H1 (cell line): ENCODE results near the gene MDM1. TPM values are rescaled to one million over a fixed set of nuclear protein-coding genes. Genes with fewer than 3 reads are reported as not detected.

Experiments
- CTCF ChIA-PET: fragments of 300-600 bp; sonication (Branson Sonifier 250); formaldehyde crosslinking; loops from one replicate; lab custom pipeline; 2021; ENCODE audit not compliant: partially characterized antibody; lab: Charles Lee
- POLR2A ChIA-PET: fragments of 300-600 bp; sonication (Branson Sonifier 250); formaldehyde crosslinking; loops from one replicate; lab custom pipeline; 2021; ENCODE audit warnings: inconsistent platforms; ENCODE audit not compliant: partially characterized antibody; lab: Charles Lee
- DNase-seq, 2 experiments: peaks; one replicate each; pipeline versions ENCODE4 v3.0.0 to v3.0.0-alpha.2; 2010 to 2022; ENCODE audit warnings: low spot score in 2 of 2, low read depth in 1 of 2, mixed read lengths in 1 of 2
- FAIRE-seq: peaks from 2 replicates; lab custom pipeline; 2011; peaks lifted over from hg19 to GRCh38; lab: Jason Lieb, UNC
- H2AFZ ChIP-seq: 2 replicates; pipeline ENCODE4 v1.8.1; 2012; ENCODE audit warnings: low read length, inconsistent platforms
- H2AK5ac ChIP-seq: 2 replicates; pipeline ENCODE4 v1.6.1; 2013; ENCODE audit warnings: low read depth, low read length
- H2BK120ac ChIP-seq: replicated peaks from 2 replicates; pipeline ENCODE3; 2013; ENCODE audit warnings: low read depth, low read length, inconsistent platforms
- H2BK12ac ChIP-seq: 2 replicates; pipeline ENCODE4 v1.6.1; 2013; ENCODE audit warnings: low read depth, low read length
- H2BK15ac ChIP-seq: 2 replicates; pipeline ENCODE4 v1.6.1; 2013; ENCODE audit warnings: low read length
- H2BK20ac ChIP-seq: 2 replicates; pipeline ENCODE4 v1.6.1; 2013; ENCODE audit warnings: low read length
- H2BK5ac ChIP-seq: 2 replicates; pipeline ENCODE4 v1.6.1; 2013; ENCODE audit warnings: low read depth, low read length
- H3K14ac ChIP-seq: 2 replicates; pipeline ENCODE4 v1.6.1; 2013; ENCODE audit warnings: inconsistent platforms; ENCODE audit not compliant: insufficient read length
- H3K18ac ChIP-seq: 2 replicates; pipeline ENCODE4 v1.6.1; 2013; ENCODE audit warnings: low read length; ENCODE audit errors: extremely low read depth
- H3K23ac ChIP-seq: 2 replicates; pipeline ENCODE4 v1.6.1; 2013; ENCODE audit warnings: inconsistent platforms; ENCODE audit not compliant: insufficient read length
- H3K23me2 ChIP-seq: 2 replicates; pipeline ENCODE4 v1.6.1; 2013; ENCODE audit warnings: low read depth, low read length
- H3K27ac ChIP-seq: 2 replicates; pipeline ENCODE4 v1.6.1; 2011; ENCODE audit warnings: low read depth, low read length, inconsistent platforms
- H3K27me3 ChIP-seq, 4 experiments: replicated peaks in 1 of 4; 1 replicate in 1 of 4; 2 replicates in 3 of 4; pipeline versions ENCODE4 v1.6.1 to v1.8.1; 2011 to 2013; ENCODE audit warnings: low read length in 3 of 4, mild to moderate bottlenecking in 3 of 4, inconsistent platforms in 2 of 4, mixed read lengths in 2 of 4, moderate library complexity in 1 of 4; ENCODE audit not compliant: control insufficient read depth in 3 of 4, insufficient read depth in 3 of 4; ENCODE audit errors: extremely low read depth in 1 of 4
- H3K36me3 ChIP-seq, 4 experiments: 2 replicates each; pipeline versions ENCODE4 v1.6.1 to v1.8.1; 2011 to 2013; ENCODE audit warnings: mild to moderate bottlenecking in 4 of 4, low read length in 3 of 4, moderate library complexity in 2 of 4, control low read depth in 1 of 4, inconsistent platforms in 1 of 4; ENCODE audit not compliant: insufficient read depth in 4 of 4, control insufficient read depth in 2 of 4
- H3K4ac ChIP-seq: replicated peaks from 2 replicates; pipeline ENCODE3; 2013; ENCODE audit warnings: low read length, low read depth, mixed read lengths, inconsistent platforms; ENCODE audit not compliant: insufficient read length
- H3K4me1 ChIP-seq, 4 experiments: replicated peaks in 1 of 4; 1 replicate in 1 of 4; 2 replicates in 3 of 4; pipeline versions ENCODE4 v1.6.1 to v1.8.1; 2011 to 2013; ENCODE audit warnings: low read length in 3 of 4, inconsistent platforms in 2 of 4, mixed read lengths in 1 of 4; ENCODE audit not compliant: insufficient read depth in 4 of 4, control insufficient read depth in 3 of 4
- H3K4me2 ChIP-seq, 2 experiments: 2 replicates each; pipeline versions ENCODE4 v1.6.1 to v1.8.1; 2011 to 2013; ENCODE audit warnings: low read depth in 2 of 2, low read length in 2 of 2, control low read depth in 1 of 2, inconsistent platforms in 1 of 2, mild to moderate bottlenecking in 1 of 2; ENCODE audit not compliant: insufficient read depth in 1 of 2
- H3K4me3 ChIP-seq, 4 experiments: fragments of 200-600, 300-600 bp in 1 of 4; sonication (generic), shearing (Covaris generic), sonication (Bioruptor Twin) in 1 of 4; 2 replicates each; pipeline versions ENCODE4 v1.5.1 to v1.8.1; 2011 to 2016; ENCODE audit warnings: low read length in 4 of 4, low read depth in 3 of 4, control low read depth in 2 of 4, inconsistent platforms in 2 of 4, mild to moderate bottlenecking in 2 of 4, mixed read lengths in 1 of 4, moderate library complexity in 1 of 4; ENCODE audit not compliant: insufficient read depth in 2 of 4; ENCODE audit errors: extremely low read depth in 1 of 4
- H3K56ac ChIP-seq: replicated peaks from 2 replicates; pipeline ENCODE3; 2013; ENCODE audit warnings: low read depth, mild to moderate bottlenecking, mixed read lengths, low read length, inconsistent platforms; ENCODE audit not compliant: insufficient read length
- H3K79me1 ChIP-seq: 2 replicates; pipeline ENCODE4 v1.6.1; 2013; ENCODE audit warnings: low read depth, low read length, control low read depth
- H3K79me2 ChIP-seq, 2 experiments: 2 replicates each; pipeline versions ENCODE4 v1.6.1 to v1.8.1; 2012 to 2013; ENCODE audit warnings: low read length in 2 of 2, mild to moderate bottlenecking in 2 of 2, inconsistent platforms in 1 of 2; ENCODE audit not compliant: insufficient read depth in 2 of 2, control insufficient read depth in 1 of 2
- H3K9ac ChIP-seq, 4 experiments: replicated peaks in 1 of 4; 1 replicate in 1 of 4; 2 replicates in 3 of 4; pipeline versions ENCODE4 v1.6.1 to v1.8.1; 2011 to 2013; ENCODE audit warnings: low read depth in 3 of 4, low read length in 3 of 4, control low read depth in 2 of 4, mild to moderate bottlenecking in 2 of 4, moderate library complexity in 2 of 4, inconsistent platforms in 1 of 4; ENCODE audit errors: extremely low read depth in 1 of 4
- H3K9me3 ChIP-seq, 2 experiments: 2 replicates each; pipeline versions ENCODE4 v1.6.1 to v1.8.1; 2012 to 2013; ENCODE audit warnings: mild to moderate bottlenecking in 2 of 2, moderate library complexity in 2 of 2, control low read depth in 1 of 2, inconsistent platforms in 1 of 2, low read depth in 1 of 2, low read length in 1 of 2, mixed read lengths in 1 of 2; ENCODE audit not compliant: insufficient read depth in 2 of 2
- H4K20me1 ChIP-seq, 2 experiments: replicated peaks in 1 of 2; 2 replicates each; pipeline versions ENCODE3 to v1.8.1; 2011 to 2013; ENCODE audit warnings: inconsistent platforms in 2 of 2, low read length in 2 of 2, mild to moderate bottlenecking in 1 of 2; ENCODE audit not compliant: insufficient read depth in 2 of 2, control insufficient read depth in 1 of 2
- H4K5ac ChIP-seq: 2 replicates; pipeline ENCODE4 v1.6.1; 2013; ENCODE audit warnings: low read length, low read depth, mixed read lengths, inconsistent platforms; ENCODE audit not compliant: insufficient read length
- H4K8ac ChIP-seq: 2 replicates; pipeline ENCODE4 v1.8.0; 2013; ENCODE audit warnings: mild to moderate bottlenecking, moderate library complexity, low read length, inconsistent platforms; ENCODE audit not compliant: insufficient read depth; ENCODE audit errors: extremely low read depth
- H4K91ac ChIP-seq: replicated peaks from 2 replicates; pipeline ENCODE3; 2013; ENCODE audit warnings: low read length, mixed read lengths, inconsistent platforms; ENCODE audit not compliant: insufficient read length
- E2F6 ChIP-seq: IDR thresholded peaks from 2 replicates; pipeline ENCODE4 v1.6.1; 2012; ENCODE audit warnings: inconsistent platforms
- GTF2F1 ChIP-seq: IDR thresholded peaks from 2 replicates; pipeline ENCODE4 v1.6.1; 2012; ENCODE audit warnings: low read depth, low read length, improper control_type of control experiment, borderline replicate concordance
- KDM4A ChIP-seq: IDR thresholded peaks from one replicate; pipeline ENCODE4 v1.7.1; 2012; ENCODE audit warnings: low read depth, mild to moderate bottlenecking, moderate library complexity, low read length, inconsistent platforms; ENCODE audit not compliant: severe bottlenecking
- KDM5A ChIP-seq: fragments of 200-600 bp; IDR thresholded peaks from 2 replicates; pipeline ENCODE4 v1.7.1; 2012; ENCODE audit warnings: mild to moderate bottlenecking, low read length, inconsistent platforms, mixed read lengths
- MAX ChIP-seq: IDR thresholded peaks from 2 replicates; pipeline ENCODE4 v1.6.1; 2012; ENCODE audit warnings: inconsistent platforms
- POLR2A ChIP-seq, 2 experiments: IDR thresholded peaks; 1 replicate in 1 of 2; 2 replicates in 1 of 2; pipeline ENCODE4 v1.6.1; 2011; ENCODE audit warnings: low read depth in 2 of 2, low read length in 2 of 2, mild to moderate bottlenecking in 2 of 2; ENCODE audit errors: control extremely low read depth in 1 of 2
- POU5F1 ChIP-seq: IDR thresholded peaks from 2 replicates; pipeline ENCODE4 v1.6.1; 2011; ENCODE audit warnings: low read depth, mild to moderate bottlenecking, low read length, moderate library complexity
- SIN3A ChIP-seq, 2 experiments: IDR thresholded peaks in 1 of 2; conservative IDR thresholded peaks in 1 of 2; 2 replicates each; pipeline ENCODE4 v1.6.1; 2011 to 2012; ENCODE audit warnings: low read length in 2 of 2, improper control_type of control experiment in 1 of 2, low read depth in 1 of 2, mild to moderate bottlenecking in 1 of 2
- SRF ChIP-seq: IDR thresholded peaks from 2 replicates; pipeline ENCODE4 v1.6.1; 2011; ENCODE audit warnings: mild to moderate bottlenecking, low read depth, low read length, moderate library complexity
- TAF1 ChIP-seq: IDR thresholded peaks from 2 replicates; pipeline ENCODE4 v1.6.1; 2011; ENCODE audit warnings: mild to moderate bottlenecking, low read depth, low read length
- WGBS, 2 experiments: shearing (Covaris generic) in 1 of 2; methylation state at CpG; one replicate each; pipeline versions ENCODE4 v1.1.6 to v1.1.7; 2013 to 2015; ENCODE audit warnings: low lambda C conversion rate in 2 of 2, mixed read lengths in 2 of 2, inconsistent platforms in 1 of 2, low coverage in 1 of 2, missing lambda C conversion rate in 1 of 2; ENCODE audit not compliant: insufficient replicate concordance in 2 of 2, insufficient coverage in 1 of 2, insufficient read length in 1 of 2; ENCODE audit errors: extremely low coverage in 1 of 2, missing lambda C conversion rate in 1 of 2; 5-methylcytosine and 5-hydroxymethylcytosine counted together
- polyA plus RNA-seq, 7 experiments: library from polyadenylated mRNA; depleted of rRNA in 3 of 7; stranded (reverse) in 5 of 7; unstranded in 2 of 7; fragments of >200 nt in 5 of 7; fragments of 200-250 nt in 2 of 7; gene quantifications; 1 replicate in 5 of 7; 2 replicates in 1 of 7; 4 replicates in 1 of 7; pipeline versions ENCODE4 v1.2.1 to v1.2.3, GENCODE V29; 2011 to 2013; ENCODE audit warnings: missing spikeins in 2 of 7, mixed read lengths in 2 of 7
- total RNA-seq: library from RNA; stranded (reverse); fragmentation: NEBNext Ultra II Directional; extraction: Animal tissue kit (Norgen Biotek cat#: 25700); gene quantifications from 2 replicates; pipeline ENCODE4 v1.2.1, GENCODE V29; 2021

MDM1 gene
- total and polyA plus RNA-seq, 2 of the 8 experiments (the other 6 are each of a cell fraction or from before 2014, with no cell fraction given) = 3.1 to 10.7 TPM

- CTCF ChIA-PET = no interaction called here
- 92% methylated on average over 2 of the region's 2 CpGs; no CpG with 5 or more reads in 1 of the 2 experiments for WGBS, 2 experiments
- TF ChIP-seq KDM5A (no peak), GTF2F1 (no peak), SIN3A (conservative IDR thresholded peaks at IDR 0.05 in 1 of 2, IDR thresholded peaks at IDR 0.05 in 1 of 2; ENCODE audit: low read depth in 1 of 2, low read length in 2 of 2) (no peak), POLR2A (IDR thresholded peaks at IDR 0.05; ENCODE audit: control extremely low read depth in 1 of 2, low read depth in 2 of 2, low read length in 2 of 2) (no peak), KDM4A (no peak), SRF (no peak), POU5F1 (no peak), MAX (no peak), E2F6 (no peak), TAF1 (no peak)
- TF ChIP-seq, all 59 proteins: peak for 0
These were observed 51.9 kb downstream of the MDM1 start for GRCh38 chr12:68280240-68280639.

More at GRCh38 chr12:68280240-68280639, 51.9 kb downstream of the MDM1 start:
- H4K8ac ChIP-seq = no peak overlapping the region
- DNase-seq = no peak
- H2AFZ ChIP-seq = no peak overlapping the region
- H2BK20ac ChIP-seq = no peak overlapping the region
- no peak overlapping the region for H3K14ac ChIP-seq
- H3K27me3 ChIP-seq = no peaks in the 10 kb centered on the region
- no peaks in the 10 kb centered on the region for H3K23me2 ChIP-seq
- no peak overlapping the region for H2BK12ac ChIP-seq
- H3K4me3 ChIP-seq = no peak overlapping the region
- no peaks in the 10 kb centered on the region for H3K79me1 ChIP-seq
- no peaks in the 10 kb centered on the region for H3K79me2 ChIP-seq
- peaks cover 0 to 6% (median 0%) of the 10 kb centered on the region in 4 experiments; a peak in 2 of 7 replicates for H3K4me1 ChIP-seq
- H3K23ac ChIP-seq = no peak overlapping the region
- no peak for FAIRE-seq
- H2BK120ac ChIP-seq = no peak overlapping the region
- H2BK5ac ChIP-seq = no peak overlapping the region
- no peak overlapping the region for H3K4ac ChIP-seq
- no peak overlapping the region for H3K4me2 ChIP-seq
- H2AK5ac ChIP-seq = no peak overlapping the region
- H4K91ac ChIP-seq = no peak overlapping the region
- no peak overlapping the region for H4K5ac ChIP-seq
- POLR2A ChIA-PET = no interaction called here
- no peak overlapping the region for H2BK15ac ChIP-seq
- no peak overlapping the region for H3K27ac ChIP-seq
- no peaks in the 10 kb centered on the region for H4K20me1 ChIP-seq
- H3K18ac ChIP-seq = no peak overlapping the region
- no peak overlapping the region for H3K56ac ChIP-seq
- H3K9ac ChIP-seq = no peak overlapping the region
- H3K9me3 ChIP-seq = no peaks in the 10 kb centered on the region
- no peaks in the 10 kb centered on the region for H3K36me3 ChIP-seq
